ENCODE data around the gene SNAPC2. TPM values are rescaled to one million over a fixed set of nuclear protein-coding genes. Genes with fewer than 3 reads are reported as not detected.

The SNAPC2 gene
- total RNA-seq, 1 experiment from 2014 or later: 33.7 TPM

DNA sequence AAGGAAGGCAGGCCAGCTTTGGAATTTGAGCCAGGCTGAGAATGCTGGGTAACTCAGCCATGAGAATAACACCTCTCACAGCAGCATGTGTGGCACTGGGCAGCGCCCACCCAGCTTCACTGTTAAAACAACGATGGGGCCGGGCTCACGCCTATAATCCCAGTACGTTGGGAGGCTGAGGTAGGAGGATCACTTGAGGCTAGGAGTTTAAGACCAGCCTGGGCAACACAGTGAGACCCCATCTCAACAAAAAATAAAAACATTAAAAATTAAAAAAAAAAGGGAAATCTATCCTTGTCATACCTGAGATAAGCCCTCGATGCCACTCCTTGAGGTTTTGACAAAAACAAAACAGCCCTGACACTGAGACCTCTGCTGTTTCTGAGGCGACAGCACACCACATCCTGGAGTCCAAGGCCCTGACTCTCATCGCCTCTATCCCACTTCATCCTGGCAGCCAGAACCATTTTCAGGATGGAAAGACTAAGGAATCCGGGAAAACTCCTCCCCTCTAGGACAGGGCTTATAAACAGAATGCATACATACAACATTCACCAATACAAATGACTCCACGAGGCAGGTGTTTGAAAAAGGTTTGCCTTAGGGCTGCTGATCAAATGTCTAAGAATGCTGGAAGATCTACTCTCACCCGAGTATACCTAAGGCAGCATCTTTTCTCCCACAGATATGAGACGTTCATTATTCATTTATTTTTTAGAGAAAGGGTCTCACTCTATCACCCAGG is 46.0 kb downstream of the SNAPC2 start:
- DNase-seq (ENCODE audit: low read depth): no peak

DNA sequence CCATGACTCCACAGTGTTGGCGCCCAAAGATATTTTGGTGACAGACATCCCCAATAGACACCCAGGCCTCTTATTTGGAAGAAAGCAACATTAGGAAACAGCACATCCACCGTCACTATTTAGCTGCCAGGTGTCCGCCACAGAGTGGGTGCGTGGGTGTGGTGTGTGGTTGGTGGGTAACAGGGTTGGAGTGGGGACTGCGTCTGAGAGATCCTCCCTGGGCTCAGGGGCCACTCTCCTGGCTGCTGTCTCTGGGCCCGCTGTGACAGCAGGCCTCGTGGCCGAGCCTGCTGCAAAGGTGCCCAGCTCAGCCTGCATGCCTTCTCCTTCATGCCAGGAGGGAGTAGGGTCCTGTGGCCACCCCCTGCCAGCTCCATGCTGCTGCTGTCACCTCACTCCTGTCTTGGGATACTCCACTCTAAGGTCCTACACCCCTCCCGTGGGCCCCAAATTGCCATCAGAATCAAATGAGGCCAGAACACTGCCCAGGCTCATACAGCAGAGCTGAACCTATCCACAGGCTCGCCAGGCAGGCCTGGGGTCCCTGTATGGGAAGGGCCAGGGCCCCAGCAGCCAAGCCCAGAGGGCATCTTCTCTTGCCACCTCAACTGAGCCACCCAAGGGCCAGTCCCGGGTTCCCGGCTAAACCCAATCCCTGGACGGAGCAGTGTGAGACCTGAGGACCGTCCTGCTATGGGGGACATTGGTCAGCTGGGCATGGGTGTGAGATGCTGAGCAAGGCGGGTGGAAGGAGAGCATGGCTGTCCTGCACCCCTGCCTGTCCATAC is 48.1 kb downstream of the SNAPC2 start:
- DNase-seq (ENCODE audit: low read depth): no peak

GRCh38 chr19:7968796-7969554 is 48.8 kb downstream of the SNAPC2 start:
- DNase-seq (ENCODE audit: low read depth): no peak

DNA sequence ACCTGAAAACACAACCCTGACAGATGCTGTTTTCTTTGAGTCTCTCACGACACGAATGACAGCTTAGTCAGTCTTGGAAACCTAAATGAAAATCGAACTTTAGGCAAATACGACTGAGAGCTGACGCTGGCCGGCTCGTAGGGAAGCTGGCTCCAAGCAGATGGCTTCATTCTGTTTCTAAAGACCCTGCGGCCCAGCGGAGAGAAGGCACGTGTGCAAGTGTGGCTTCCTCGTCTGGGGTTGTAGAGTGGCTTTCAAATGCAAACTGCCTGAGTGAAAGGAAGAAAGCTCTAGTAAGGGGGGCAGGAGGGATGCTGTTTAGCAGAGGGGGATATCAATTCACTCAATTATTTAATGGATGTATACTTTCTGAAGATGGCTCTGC is 49.4 kb downstream of the SNAPC2 start:
- no peak for DNase-seq (ENCODE audit: low read depth)

GRCh38 chr19:7970716-7971448 is 50.7 kb downstream of the SNAPC2 start:
- DNase-seq (ENCODE audit: low read depth): peak; percentile 59

- no peak for DNase-seq (ENCODE audit: low read depth)
Measured at GRCh38 chr19:7971553-7972520, 51.7 kb downstream of the SNAPC2 start.

Other genes with a start within 250 kb of the SNAPC2 start
- not detected in 2 replicates for gene MCEMP1, start 243.2 kb upstream of the SNAPC2 start, total RNA-seq (2014; rRNA removed; shearing (Covaris generic))
- gene TRAPPC5, start 239.5 kb upstream of the SNAPC2 start, total RNA-seq (2014; rRNA removed; shearing (Covaris generic)): 64.7 and 75.2 TPM in 2 replicates
- gene FCER2, start 218.2 kb upstream of the SNAPC2 start, total RNA-seq (2014; rRNA removed; shearing (Covaris generic)): not detected in 2 replicates
- not detected in 2 replicates for gene CLEC4G, start 188.2 kb upstream of the SNAPC2 start, total RNA-seq (2014; rRNA removed; shearing (Covaris generic))
- gene CD209, start 172.8 kb upstream of the SNAPC2 start, total RNA-seq (2014; rRNA removed; shearing (Covaris generic)): not detected in 2 replicates
- not detected in 2 replicates for gene CLEC4M, start 157.1 kb upstream of the SNAPC2 start, total RNA-seq (2014; rRNA removed; shearing (Covaris generic))
- 9.3 and 11.7 TPM in 2 replicates for gene EVI5L, start 90.1 kb upstream of the SNAPC2 start, total RNA-seq (2014; rRNA removed; shearing (Covaris generic))
- not detected in 2 replicates for gene PRR36, start 45.9 kb upstream of the SNAPC2 start, total RNA-seq (2014; rRNA removed; shearing (Covaris generic))
- 8.5 and 11.8 TPM in 2 replicates for gene LRRC8E, start 31.8 kb upstream of the SNAPC2 start, total RNA-seq (2014; rRNA removed; shearing (Covaris generic))
- gene MAP2K7, start 16.5 kb upstream of the SNAPC2 start, total RNA-seq (2014; rRNA removed; shearing (Covaris generic)): 8.4 and 8.8 TPM in 2 replicates
- 7.1 TPM in 1 of 2 replicates, not detected in the other for gene TGFBR3L, start 5.5 kb upstream of the SNAPC2 start, total RNA-seq (2014; rRNA removed; shearing (Covaris generic))
- gene CTXN1, start 5.8 kb downstream of the SNAPC2 start, total RNA-seq (2014; rRNA removed; shearing (Covaris generic)): 1.2 and 3.8 TPM in 2 replicates
- 74.5 and 105 TPM in 2 replicates for gene TIMM44, start 23.3 kb downstream of the SNAPC2 start, total RNA-seq (2014; rRNA removed; shearing (Covaris generic))
- 38.5 and 45.4 TPM in 2 replicates for gene ELAVL1, start 85.3 kb downstream of the SNAPC2 start, total RNA-seq (2014; rRNA removed; shearing (Covaris generic))
- gene CCL25, start 132.4 kb downstream of the SNAPC2 start, total RNA-seq (2014; rRNA removed; shearing (Covaris generic)): not detected in 2 replicates
- gene FBN3, start 229.3 kb downstream of the SNAPC2 start, total RNA-seq (2014; rRNA removed; shearing (Covaris generic)): not detected in 2 replicates

Data from Daoy (cell line).